PC-3 (cell line): ENCODE measurements around the gene CBX5.

Experiments used
- EZH2 ChIP-seq: fragments of 300-600 bp; sonication (generic); IDR thresholded peaks from one replicate; pipeline ENCODE4 v1.6.1; 2017; ENCODE audit warnings: antibody characterized with exemption, mild to moderate bottlenecking, low read length; ENCODE audit not compliant: unreplicated experiment
- EZH2phosphoT487 ChIP-seq: fragments of 300-600 bp; sonication (generic); IDR thresholded peaks from 2 replicates; pipeline ENCODE4 v1.6.1; 2018; ENCODE audit warnings: mild to moderate bottlenecking, antibody characterized with exemption, low read length, borderline replicate concordance
- TF ChIP-seq, protein P1 (sequence below): fragments of 300-600 bp; sonication (generic); conservative IDR thresholded peaks from 2 replicates; pipeline ENCODE4 v1.5.1; 2017; ENCODE audit warnings: antibody characterized with exemption, low read depth, mild to moderate bottlenecking, low read length

DNA sequence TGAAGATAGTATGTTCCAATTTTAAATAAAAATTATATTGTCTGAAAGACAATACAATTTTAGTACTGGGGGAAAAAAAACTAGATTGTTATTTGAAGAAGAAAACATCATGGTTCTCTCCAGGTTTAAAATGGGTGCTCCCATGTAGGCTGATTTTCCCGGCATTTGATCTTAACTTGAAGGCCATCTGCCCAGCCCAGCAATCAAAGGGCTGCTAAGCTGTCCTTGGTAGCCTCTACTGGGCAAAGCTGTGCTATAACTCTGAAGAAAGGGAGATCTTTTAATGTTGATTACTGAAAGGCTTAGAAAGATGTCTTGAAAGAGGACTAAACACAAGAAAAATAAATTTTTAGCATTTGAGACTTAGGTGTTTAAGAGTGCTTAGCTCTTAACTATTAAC is 41.4 kb downstream of the CBX5 start:
- TF ChIP-seq, protein P1, sequence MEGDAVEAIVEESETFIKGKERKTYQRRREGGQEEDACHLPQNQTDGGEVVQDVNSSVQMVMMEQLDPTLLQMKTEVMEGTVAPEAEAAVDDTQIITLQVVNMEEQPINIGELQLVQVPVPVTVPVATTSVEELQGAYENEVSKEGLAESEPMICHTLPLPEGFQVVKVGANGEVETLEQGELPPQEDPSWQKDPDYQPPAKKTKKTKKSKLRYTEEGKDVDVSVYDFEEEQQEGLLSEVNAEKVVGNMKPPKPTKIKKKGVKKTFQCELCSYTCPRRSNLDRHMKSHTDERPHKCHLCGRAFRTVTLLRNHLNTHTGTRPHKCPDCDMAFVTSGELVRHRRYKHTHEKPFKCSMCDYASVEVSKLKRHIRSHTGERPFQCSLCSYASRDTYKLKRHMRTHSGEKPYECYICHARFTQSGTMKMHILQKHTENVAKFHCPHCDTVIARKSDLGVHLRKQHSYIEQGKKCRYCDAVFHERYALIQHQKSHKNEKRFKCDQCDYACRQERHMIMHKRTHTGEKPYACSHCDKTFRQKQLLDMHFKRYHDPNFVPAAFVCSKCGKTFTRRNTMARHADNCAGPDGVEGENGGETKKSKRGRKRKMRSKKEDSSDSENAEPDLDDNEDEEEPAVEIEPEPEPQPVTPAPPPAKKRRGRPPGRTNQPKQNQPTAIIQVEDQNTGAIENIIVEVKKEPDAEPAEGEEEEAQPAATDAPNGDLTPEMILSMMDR = no peak
- TF ChIP-seq EZH2 = no peak
- no peak for TF ChIP-seq EZH2phosphoT487
